Naive thymus-derived CD4-positive, alpha-beta T cell (primary cell): ENCODE results near the gene SALL3. TPM values are rescaled to one million over a fixed set of nuclear protein-coding genes. Genes with fewer than 3 reads are reported as not detected.

Experiments used
- ATAC-seq: fragments of 150-1000 bp; cut with Tn5 transposase; 2 replicates; pipeline ENCODE4 v1.10.0; 2021; ENCODE audit warnings: mild to moderate bottlenecking, moderate library complexity
- CTCF ChIA-PET: fragments of 350-600 bp; sonication (Branson Sonifier 250); formaldehyde crosslinking; loops from one replicate; lab custom pipeline; 2021; ENCODE audit warnings: antibody characterized with exemption; lab: Charles Lee
- POLR2A ChIA-PET: fragments of 350-600 bp; sonication (Branson Sonifier 250); formaldehyde crosslinking; loops from one replicate; lab custom pipeline; 2021; ENCODE audit warnings: antibody characterized with exemption, inconsistent platforms; lab: Charles Lee
- DNase-seq, 9 donors: peaks; one replicate each; pipeline versions ENCODE4 v3.0.0 to v3.0.0-alpha.2; 2020 to 2022; ENCODE audit warnings: mixed read lengths in 1 of 9
- H3K27ac ChIP-seq: one replicate; pipeline ENCODE4 v1.7.0; 2013; ENCODE audit warnings: mild to moderate bottlenecking, low read depth, low read length, moderate library complexity
- H3K27me3 ChIP-seq, 2 donors: one replicate each; pipeline ENCODE4 v1.7.0; 2013; ENCODE audit warnings: low read length in 2 of 2, mild to moderate bottlenecking in 2 of 2, moderate library complexity in 2 of 2; ENCODE audit not compliant: control insufficient read depth in 2 of 2, insufficient read depth in 2 of 2
- H3K36me3 ChIP-seq, 3 experiments: 1 replicate in 2 of 3; 2 replicates in 1 of 3; pipeline ENCODE4 v1.7.0; 2013; ENCODE audit warnings: low read length in 3 of 3, mild to moderate bottlenecking in 3 of 3, moderate library complexity in 1 of 3; ENCODE audit not compliant: insufficient read depth in 3 of 3, control insufficient read depth in 2 of 3
- H3K4me1 ChIP-seq, 2 donors: one replicate each; pipeline ENCODE4 v1.7.0; 2013; ENCODE audit warnings: low read length in 2 of 2, mild to moderate bottlenecking in 2 of 2, moderate library complexity in 1 of 2; ENCODE audit not compliant: control insufficient read depth in 2 of 2, insufficient read depth in 2 of 2
- H3K4me3 ChIP-seq: 2 replicates; pipeline ENCODE4 v1.7.0; 2013; ENCODE audit warnings: mild to moderate bottlenecking, low read length
- H3K9me3 ChIP-seq, 3 experiments: 1 replicate in 2 of 3; 2 replicates in 1 of 3; pipeline ENCODE4 v1.7.0; 2013; ENCODE audit warnings: low read length in 3 of 3; ENCODE audit not compliant: control insufficient read depth in 2 of 3
- H3K27ac Mint-ChIP-seq, 9 donors: one replicate each; pipeline ENCODE4 v1.8.0; 2020 to 2022; ENCODE audit warnings: mixed read lengths in 9 of 9, mild to moderate bottlenecking in 8 of 9, moderate library complexity in 5 of 9, inconsistent platforms in 2 of 9
- H3K27me3 Mint-ChIP-seq, 5 donors: one replicate each; pipeline ENCODE4 v1.8.0; 2021 to 2022; ENCODE audit warnings: mixed read lengths in 5 of 5, mild to moderate bottlenecking in 1 of 5
- H3K36me3 Mint-ChIP-seq, 5 donors: one replicate each; pipeline ENCODE4 v1.8.0; 2020 to 2022; ENCODE audit warnings: mixed read lengths in 5 of 5, mild to moderate bottlenecking in 3 of 5, inconsistent platforms in 1 of 5
- H3K4me1 Mint-ChIP-seq, 7 donors: one replicate each; pipeline ENCODE4 v1.8.0; 2020 to 2022; ENCODE audit warnings: mixed read lengths in 7 of 7, mild to moderate bottlenecking in 3 of 7, inconsistent platforms in 1 of 7
- H3K4me3 Mint-ChIP-seq, 10 donors: one replicate each; pipeline ENCODE4 v1.8.0; 2020 to 2022; ENCODE audit warnings: mild to moderate bottlenecking in 10 of 10, mixed read lengths in 10 of 10, moderate library complexity in 6 of 10, inconsistent platforms in 2 of 10
- H3K9me3 Mint-ChIP-seq, 11 donors: one replicate each; pipeline ENCODE4 v1.8.0; 2020 to 2022; ENCODE audit warnings: mixed read lengths in 11 of 11, mild to moderate bottlenecking in 4 of 11, inconsistent platforms in 1 of 11, moderate library complexity in 1 of 11
- intact Hi-C, 2 donors: fragments of 100-400 bp; cut with micrococcal nuclease; formaldehyde crosslinking; loops; one replicate each; pipeline ENCODE4 v1.15.1; 2023
- polyA plus RNA-seq, 2 donors: library from polyadenylated mRNA; unstranded; fragments of 300-500 nt; fragmentation: Illumina TruSeq; gene quantifications; one replicate each; pipeline ENCODE4 v1.2.3, GENCODE V29; 2021
- total RNA-seq, 6 experiments: library from RNA in 5 of 6; stranded (reverse) in 5 of 6; gene quantifications; 1 replicate in 5 of 6; 2 replicates in 1 of 6; pipeline ENCODE4 v1.2.3 and lab custom pipeline; 2021 to 2026

The SALL3 gene
- total and polyA plus RNA-seq, 7 experiments from 2014 or later = not detected

DNA sequence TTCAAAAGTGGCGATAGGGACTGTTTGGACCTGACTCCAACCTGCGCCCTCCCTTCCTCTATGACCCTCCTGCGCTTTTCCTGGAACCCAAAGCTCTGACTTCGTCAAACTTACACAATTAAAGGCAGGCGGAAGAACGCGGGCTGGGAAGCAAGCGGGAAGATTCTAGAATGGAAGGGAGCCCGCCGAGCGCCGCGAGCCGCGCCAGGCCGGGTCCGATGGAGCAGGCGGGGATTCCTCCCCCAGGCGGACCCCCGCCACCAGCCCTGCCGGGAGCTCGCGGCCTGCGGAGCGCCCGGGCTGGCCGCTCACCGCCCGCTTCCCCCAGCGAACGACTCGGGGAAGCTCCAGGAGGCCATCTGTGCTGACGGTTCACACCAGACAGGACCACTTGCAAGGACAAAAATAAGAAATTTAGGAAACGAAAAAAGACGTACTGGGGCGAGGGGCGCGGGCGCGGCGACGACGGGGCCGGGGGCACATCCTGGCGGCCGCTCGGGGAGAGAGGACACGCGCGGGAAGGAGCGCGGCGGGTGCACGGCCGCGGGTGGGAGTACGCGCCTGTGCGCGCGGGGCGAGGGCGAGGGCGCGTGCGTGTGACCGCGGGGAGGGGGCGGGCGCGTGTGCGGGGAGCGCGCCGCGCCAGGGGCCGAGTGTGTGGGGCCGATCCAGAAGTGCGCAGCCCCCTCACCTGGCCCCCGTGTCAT is 1.1 kb upstream of the SALL3 start:
- Mint-ChIP-seq H3K4me3 (peak overlapping the region in 6 of 10 donors; percentile 7 to 73 (median 46)), H3K27ac (peak overlapping the region in 1 of 9 donors; percentile 85), H3K9me3 (peaks cover 0 to 14% (median 5%) of the 10 kb centered on the region in 11 donors), H3K4me1 (peaks cover 5 to 39% (median 20%) of the 10 kb centered on the region in 7 donors), H3K36me3 (peaks cover 0 to 10% (median 5%) of the 10 kb centered on the region in 5 donors), H3K27me3 (peaks cover 57 to 63% (median 61%) of the 10 kb centered on the region in 5 donors)
- CTCF ChIA-PET = no interaction called here
- H3K9me3 ChIP-seq = no peaks in the 10 kb centered on the region
- H3K36me3 ChIP-seq = no peaks in the 10 kb centered on the region
- ATAC-seq (no peak), DNase-seq (no peak)
- H3K4me3 ChIP-seq = no peak overlapping the region
- H3K27ac ChIP-seq = no peak overlapping the region
- H3K4me1 ChIP-seq = no peaks in the 10 kb centered on the region
- peaks cover 7 to 9% of the 10 kb centered on the region in 2 donors for H3K27me3 ChIP-seq
- intact Hi-C loops = no loop called here
- POLR2A ChIA-PET = no interaction called here

DNA sequence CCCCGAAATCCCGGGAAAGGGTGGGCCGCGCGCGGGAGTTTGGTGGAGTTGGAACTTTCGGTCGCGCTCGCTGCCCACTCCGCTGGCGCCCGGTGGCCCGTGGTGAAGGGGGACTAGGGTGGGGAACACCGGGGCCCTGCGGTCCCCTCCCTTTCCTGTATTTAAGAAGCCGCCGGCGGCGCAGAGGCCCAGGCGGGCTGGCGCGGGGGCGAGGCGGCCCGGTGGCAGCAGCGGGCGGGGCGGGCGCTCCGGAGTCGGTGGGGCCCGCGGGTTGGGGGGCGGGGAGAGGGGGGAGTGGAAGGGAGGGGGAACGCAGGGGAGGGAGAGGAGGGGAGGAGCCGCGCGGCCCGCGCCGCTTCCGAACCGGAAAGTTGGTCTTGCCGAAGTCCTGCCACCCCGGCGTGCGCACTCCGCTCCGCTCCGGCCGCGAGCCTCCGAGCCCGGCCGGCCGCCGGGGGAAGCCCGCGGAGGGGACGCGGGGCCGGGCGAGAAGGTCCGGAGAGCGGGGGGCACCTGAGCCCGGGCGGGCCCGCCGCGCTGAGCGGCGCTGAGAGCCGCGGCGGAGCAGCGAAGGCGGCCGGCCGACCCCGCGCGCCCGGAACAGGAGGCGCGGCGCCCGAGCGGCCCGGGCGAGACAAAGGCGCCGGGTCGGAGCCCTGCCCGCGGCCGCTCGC is 425 bp upstream of the SALL3 start:
- no peak overlapping the region for H3K27ac ChIP-seq
- no peaks in the 10 kb centered on the region for H3K9me3 ChIP-seq
- Mint-ChIP-seq H3K9me3 (peaks cover 0 to 14% (median 5%) of the 10 kb centered on the region in 11 donors), H3K27me3 (peaks cover 64 to 70% (median 68%) of the 10 kb centered on the region in 5 donors), H3K4me1 (peaks cover 5 to 39% (median 20%) of the 10 kb centered on the region in 7 donors), H3K4me3 (no peak overlapping the region), H3K36me3 (peaks cover 0 to 10% (median 5%) of the 10 kb centered on the region in 5 donors), H3K27ac (no peak overlapping the region)
- DNase-seq = no peak
- peaks cover 7 to 9% of the 10 kb centered on the region in 2 donors for H3K27me3 ChIP-seq
- H3K36me3 ChIP-seq = no peaks in the 10 kb centered on the region
- H3K4me1 ChIP-seq = no peaks in the 10 kb centered on the region
- ChIA-PET CTCF (no interaction called here), POLR2A (no interaction called here)
- H3K4me3 ChIP-seq = no peak overlapping the region
- intact Hi-C loops = no loop called here
- ATAC-seq = no peak

DNA sequence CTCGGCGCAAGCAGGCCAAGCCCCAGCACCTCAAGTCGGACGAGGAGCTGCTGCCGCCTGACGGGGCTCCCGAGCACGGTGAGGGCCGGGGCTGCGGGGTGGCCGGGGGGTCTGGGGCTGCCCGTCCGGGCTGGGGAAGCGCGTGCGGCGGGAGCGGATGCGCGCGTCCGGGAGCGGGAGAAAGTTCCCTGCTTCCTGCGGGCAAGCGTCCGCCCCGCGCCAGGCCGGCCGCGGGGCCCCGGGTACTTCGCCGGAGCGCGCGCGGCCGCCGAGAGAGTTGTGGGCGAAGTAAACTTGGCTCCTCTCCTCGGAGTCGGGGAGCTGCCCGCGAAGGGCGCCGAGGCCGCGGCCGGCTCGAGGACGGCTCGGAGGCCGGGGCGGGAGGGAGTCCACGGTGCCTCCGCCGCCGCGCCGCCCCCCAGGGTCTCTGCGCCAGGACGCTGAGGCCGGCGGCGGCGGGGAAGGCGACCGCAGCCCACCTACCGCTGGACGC is 707 bp downstream of the SALL3 start:
- peaks cover 5 to 35% (median 20%) of the 10 kb centered on the region in 7 donors for H3K4me1 Mint-ChIP-seq
- Histone ChIP-seq H3K4me1 (no peaks in the 10 kb centered on the region), H3K27me3 (peaks cover 9 to 13% of the 10 kb centered on the region in 2 donors), H3K4me3 (no peak overlapping the region), H3K9me3 (no peaks in the 10 kb centered on the region), H3K36me3 (no peaks in the 10 kb centered on the region), H3K27ac (no peak overlapping the region)
- H3K36me3 Mint-ChIP-seq = peaks cover 0 to 10% (median 5%) of the 10 kb centered on the region in 5 donors
- no peak overlapping the region for H3K27ac Mint-ChIP-seq
- H3K4me3 Mint-ChIP-seq = peak overlapping the region in 1 of 10 donors; percentile 79
- DNase-seq (no peak), ATAC-seq (no peak)
- peaks cover 0 to 14% (median 5%) of the 10 kb centered on the region in 11 donors for H3K9me3 Mint-ChIP-seq
- ChIA-PET CTCF (no interaction called here), POLR2A (no interaction called here)
- intact Hi-C loops = no loop called here
- peaks cover 66 to 74% (median 71%) of the 10 kb centered on the region in 5 donors for H3K27me3 Mint-ChIP-seq

GRCh38 chr18:78980777-78981380 is 1.3 kb downstream of the SALL3 start:
- ChIA-PET CTCF (no interaction called here), POLR2A (no interaction called here)
- Histone ChIP-seq H3K27ac (no peak overlapping the region), H3K4me3 (no peak overlapping the region), H3K4me1 (no peaks in the 10 kb centered on the region), H3K27me3 (peaks cover 6 to 15% of the 10 kb centered on the region in 2 donors), H3K36me3 (no peaks in the 10 kb centered on the region), H3K9me3 (no peaks in the 10 kb centered on the region)
- DNase-seq = no peak
- Mint-ChIP-seq H3K36me3 (peaks cover 0 to 10% (median 5%) of the 10 kb centered on the region in 5 donors), H3K27ac (peak overlapping the region in 1 of 9 donors; percentile 9), H3K4me3 (peak overlapping the region in 6 of 10 donors; percentile 45 to 79 (median 67)), H3K27me3 (peaks cover 66 to 74% (median 71%) of the 10 kb centered on the region in 5 donors), H3K9me3 (peaks cover 0 to 14% (median 5%) of the 10 kb centered on the region in 11 donors), H3K4me1 (peaks cover 5 to 40% (median 20%) of the 10 kb centered on the region in 7 donors)
- no peak for ATAC-seq
- intact Hi-C loops = no loop called here

DNA sequence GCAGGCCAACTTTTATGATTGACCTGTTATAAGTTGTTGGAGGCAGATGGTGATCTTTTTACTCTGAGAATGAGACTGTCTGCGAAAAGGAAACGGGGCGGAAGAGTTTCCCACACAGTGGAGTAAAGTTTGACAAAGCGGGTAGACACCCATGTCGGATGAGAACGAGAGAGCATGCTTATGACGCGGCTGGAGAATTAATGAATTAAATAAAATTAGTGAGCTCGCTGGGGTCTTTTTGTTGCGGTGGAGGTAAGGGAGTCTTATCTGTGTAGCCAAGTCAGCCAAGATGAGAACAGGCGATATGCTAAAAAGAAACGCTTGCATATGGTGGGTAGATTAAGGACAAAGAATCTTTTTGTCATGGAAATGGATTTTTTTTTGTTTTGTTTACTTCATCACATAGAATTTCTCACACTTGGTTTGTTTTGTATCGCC is 1.8 kb downstream of the SALL3 start:
- Histone ChIP-seq H3K27ac (no peak overlapping the region), H3K36me3 (no peaks in the 10 kb centered on the region), H3K27me3 (peaks cover 6 to 15% of the 10 kb centered on the region in 2 donors), H3K4me3 (no peak overlapping the region), H3K9me3 (no peaks in the 10 kb centered on the region), H3K4me1 (no peaks in the 10 kb centered on the region)
- Mint-ChIP-seq H3K4me3 (peak overlapping the region in 9 of 10 donors; percentile 4 to 79 (median 63)), H3K27ac (peak overlapping the region in 1 of 9 donors; percentile 87), H3K9me3 (peaks cover 0 to 14% (median 6%) of the 10 kb centered on the region in 11 donors), H3K27me3 (peaks cover 66 to 74% (median 71%) of the 10 kb centered on the region in 5 donors), H3K4me1 (peaks cover 5 to 43% (median 25%) of the 10 kb centered on the region in 7 donors), H3K36me3 (peaks cover 0 to 10% (median 5%) of the 10 kb centered on the region in 5 donors)
- ATAC-seq (no peak), DNase-seq (no peak)
- ChIA-PET POLR2A (no interaction called here), CTCF (no interaction called here)
- intact Hi-C loops = no loop called here

- H3K4me3 ChIP-seq = no peak overlapping the region
- Mint-ChIP-seq H3K36me3 (peaks cover 0 to 9% (median 5%) of the 10 kb centered on the region in 5 donors), H3K27ac (peak overlapping the region in 1 of 9 donors; percentile 87), H3K9me3 (peaks cover 0 to 14% (median 6%) of the 10 kb centered on the region in 11 donors), H3K4me1 (peaks cover 5 to 36% (median 23%) of the 10 kb centered on the region in 7 donors), H3K27me3 (peaks cover 62 to 73% (median 69%) of the 10 kb centered on the region in 5 donors), H3K4me3 (peak overlapping the region in 3 of 10 donors; percentile 63 to 79 (median 69))
- intact Hi-C loops = no loop called here
- DNase-seq (no peak), ATAC-seq (no peak)
- no peaks in the 10 kb centered on the region for H3K4me1 ChIP-seq
- H3K27me3 ChIP-seq = peaks cover 6 to 15% of the 10 kb centered on the region in 2 donors
- H3K9me3 ChIP-seq = no peaks in the 10 kb centered on the region
- CTCF ChIA-PET = no interaction called here
- no peaks in the 10 kb centered on the region for H3K36me3 ChIP-seq
- H3K27ac ChIP-seq = no peak overlapping the region
- POLR2A ChIA-PET = no interaction called here
Observed at GRCh38 chr18:78981989-78982620, 2.5 kb downstream of the SALL3 start.
